ELR (cell line): ENCODE measurements around the gene SREK1.
A peak's percentile ranks its signal among the peaks of the same experiment; 100 is the strongest.

Experiments used
- DNase-seq: peaks from one replicate; pipeline ENCODE4 v3.0.0-alpha.2; 2015; ENCODE audit warnings: low read depth

Gene SREK1

GRCh38 chr5:66164044-66164790, 20.1 kb downstream of the SREK1 start:
- no peak for DNase-seq

GRCh38 chr5:66168226-66168625, 24.1 kb downstream of the SREK1 start:
- no peak for DNase-seq

- peak; percentile 15 for DNase-seq
These were observed 25.4 kb downstream of the SREK1 start for GRCh38 chr5:66169534-66169933.

- peak; percentile 25 for DNase-seq
These were observed 26.3 kb downstream of the SREK1 start for GRCh38 chr5:66170195-66170919.

GRCh38 chr5:66171349-66172344, 27.5 kb downstream of the SREK1 start:
- peak; percentile 78 for DNase-seq

GRCh38 chr5:66174338-66174737, 30.2 kb downstream of the SREK1 start:
- peak; percentile 42 for DNase-seq

GRCh38 chr5:66178799-66179198, 34.7 kb downstream of the SREK1 start:
- no peak for DNase-seq

GRCh38 chr5:66179297-66180051, 35.4 kb downstream of the SREK1 start:
- DNase-seq = peak; percentile 6

GRCh38 chr5:66180282-66181155, 36.4 kb downstream of the SREK1 start:
- DNase-seq = no peak

GRCh38 chr5:66186108-66186507, 42.0 kb downstream of the SREK1 start:
- DNase-seq = no peak

- DNase-seq = no peak
These were observed 49.3 kb downstream of the SREK1 start for GRCh38 chr5:66193419-66193818.

GRCh38 chr5:66197764-66198405, 53.8 kb downstream of the SREK1 start:
- peak; percentile 11 for DNase-seq

- DNase-seq = no peak
These were observed 54.7 kb downstream of the SREK1 start for GRCh38 chr5:66198837-66199236.

GRCh38 chr5:66203531-66203930, 59.4 kb downstream of the SREK1 start:
- no peak for DNase-seq

GRCh38 chr5:66206465-66206864, 62.4 kb downstream of the SREK1 start:
- no peak for DNase-seq

GRCh38 chr5:66207800-66208561, 63.9 kb downstream of the SREK1 start:
- DNase-seq = no peak

- peak; percentile 78 for DNase-seq
These were observed 65.2 kb downstream of the SREK1 start for GRCh38 chr5:66209350-66209749.

GRCh38 chr5:66209794-66210193, 65.7 kb downstream of the SREK1 start:
- DNase-seq = no peak

- no peak for DNase-seq
These were observed 69.4 kb downstream of the SREK1 start for GRCh38 chr5:66213533-66213932.
